AG09319 (cell line): Measurements from ENCODE around the gene CLEC7A.

Experiments
- DNase-seq: peaks from one replicate; pipeline ENCODE4 v3.0.0-alpha.2; 2010; ENCODE audit warnings: low read depth; ENCODE audit errors: extremely low read depth
- TF ChIP-seq, protein P1 (sequence below): IDR thresholded peaks from 2 replicates; pipeline ENCODE4 v1.5.1; 2011; ENCODE audit warnings: low read depth, mild to moderate bottlenecking, inconsistent platforms, low read length, moderate library complexity

CLEC7A gene

DNA sequence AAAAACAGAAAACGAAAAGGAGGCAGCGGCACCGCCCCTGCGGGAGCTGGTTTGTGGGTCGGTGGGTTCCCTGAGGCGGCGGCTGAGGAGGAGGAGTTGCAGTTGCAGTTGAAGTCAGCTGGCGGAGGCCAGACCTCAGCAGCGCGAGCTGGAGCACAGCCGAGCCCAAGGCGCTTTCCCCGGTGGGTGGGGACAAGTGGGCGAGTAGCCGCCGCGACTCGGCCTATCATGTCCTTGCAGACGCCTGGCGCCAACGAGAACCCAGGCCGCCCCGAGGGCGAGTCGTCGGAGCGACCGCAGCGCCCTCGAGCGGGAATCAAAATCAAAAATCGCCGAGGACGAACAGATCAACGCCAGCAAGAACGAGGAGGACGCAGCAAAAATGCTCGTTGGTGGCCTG, 18.5 kb downstream of the CLEC7A start:
- no peak for DNase-seq
- TF ChIP-seq, protein P1, sequence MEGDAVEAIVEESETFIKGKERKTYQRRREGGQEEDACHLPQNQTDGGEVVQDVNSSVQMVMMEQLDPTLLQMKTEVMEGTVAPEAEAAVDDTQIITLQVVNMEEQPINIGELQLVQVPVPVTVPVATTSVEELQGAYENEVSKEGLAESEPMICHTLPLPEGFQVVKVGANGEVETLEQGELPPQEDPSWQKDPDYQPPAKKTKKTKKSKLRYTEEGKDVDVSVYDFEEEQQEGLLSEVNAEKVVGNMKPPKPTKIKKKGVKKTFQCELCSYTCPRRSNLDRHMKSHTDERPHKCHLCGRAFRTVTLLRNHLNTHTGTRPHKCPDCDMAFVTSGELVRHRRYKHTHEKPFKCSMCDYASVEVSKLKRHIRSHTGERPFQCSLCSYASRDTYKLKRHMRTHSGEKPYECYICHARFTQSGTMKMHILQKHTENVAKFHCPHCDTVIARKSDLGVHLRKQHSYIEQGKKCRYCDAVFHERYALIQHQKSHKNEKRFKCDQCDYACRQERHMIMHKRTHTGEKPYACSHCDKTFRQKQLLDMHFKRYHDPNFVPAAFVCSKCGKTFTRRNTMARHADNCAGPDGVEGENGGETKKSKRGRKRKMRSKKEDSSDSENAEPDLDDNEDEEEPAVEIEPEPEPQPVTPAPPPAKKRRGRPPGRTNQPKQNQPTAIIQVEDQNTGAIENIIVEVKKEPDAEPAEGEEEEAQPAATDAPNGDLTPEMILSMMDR = no peak

DNA sequence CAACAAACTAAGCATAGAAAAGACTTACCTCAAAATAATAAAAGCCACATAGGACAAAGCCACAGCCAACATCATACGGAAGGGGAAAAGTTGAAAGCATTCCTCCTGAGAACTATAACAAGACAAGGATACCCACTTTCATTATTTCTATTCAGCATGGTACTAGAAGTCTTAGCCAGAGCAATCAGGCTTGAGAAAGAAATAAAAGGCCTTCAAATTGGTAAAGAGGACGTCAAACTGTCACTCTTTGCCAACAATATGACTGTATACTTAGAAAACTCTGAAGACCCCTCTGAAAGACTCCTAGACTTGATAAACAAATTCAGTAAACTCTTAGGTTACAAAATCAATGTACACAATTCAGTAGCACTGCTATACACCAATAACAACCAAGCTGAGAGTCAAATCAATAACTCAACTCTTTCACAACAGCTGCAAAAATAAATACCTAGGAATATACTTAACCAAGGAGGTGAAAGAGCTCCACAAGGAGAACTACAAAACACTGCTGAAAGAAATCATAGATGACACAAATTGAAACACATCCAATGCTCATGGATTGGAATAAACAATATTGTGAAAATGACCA, 19.6 kb downstream of the CLEC7A start:
- TF ChIP-seq, protein P1 = no peak
- no peak for DNase-seq

GRCh38 chr12:10102322-10102721, 27.7 kb downstream of the CLEC7A start:
- TF ChIP-seq, protein P1 = no peak
- no peak for DNase-seq

- DNase-seq = no peak
Observed at GRCh38 chr12:10101648-10102220, 28.3 kb downstream of the CLEC7A start.

DNA sequence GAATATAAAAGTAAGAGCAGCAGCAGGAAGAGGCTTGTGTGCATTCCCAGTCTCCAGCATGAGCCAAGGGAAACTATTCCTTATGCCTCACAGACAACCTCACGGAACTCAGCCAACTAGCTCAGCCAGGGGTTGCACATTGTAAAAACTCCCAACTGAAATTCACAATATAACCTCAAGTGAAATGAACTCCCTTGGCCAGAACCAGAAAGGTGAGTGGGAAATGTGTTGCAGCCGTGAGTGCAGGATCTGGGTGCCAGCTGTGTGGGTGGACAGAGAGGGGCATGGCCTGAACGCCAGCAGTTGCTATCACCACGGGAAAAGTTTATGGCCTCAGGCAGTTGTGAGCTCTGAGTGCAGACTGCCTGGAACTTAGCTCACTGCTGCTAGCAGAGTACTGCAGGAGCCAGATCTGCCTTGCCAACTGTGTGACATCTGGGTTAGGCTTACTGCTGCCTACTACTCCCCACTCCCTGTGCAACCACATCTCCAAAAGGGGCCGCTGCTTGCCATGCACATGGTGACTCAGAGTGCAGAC, 28.9 kb downstream of the CLEC7A start:
- TF ChIP-seq, protein P1 = no peak
- peak; percentile 23 for DNase-seq

More at GRCh38 chr12:10101648-10102220, 28.3 kb downstream of the CLEC7A start:
- TF ChIP-seq, protein P1 = no peak

- no peak for DNase-seq
- TF ChIP-seq, protein P1 = no peak
Observed at GRCh38 chr12:10098791-10099190, 31.2 kb downstream of the CLEC7A start, which contains the start of gene CLEC1A. Gene CLEC1A, minus strand, starts transcription at chr12:10098985. Its CDS starts 63 bp downstream, at chr12:10098922.

GRCh38 chr12:10097521-10097920, 32.5 kb downstream of the CLEC7A start:
- TF ChIP-seq, protein P1 = no peak
- no peak for DNase-seq
